HepG2 (cell line): ENCODE measurements around the gene PACSIN1. TPM values are rescaled to one million over a fixed set of nuclear protein-coding genes. Genes with fewer than 3 reads are reported as not detected.

ENCODE experiments used
- CBX1 ChIP-seq: IDR thresholded peaks from one replicate; pipeline ENCODE4 v1.6.1; 2016; ENCODE audit warnings: antibody characterized with exemption, low read depth
- DMTF1 ChIP-seq: sonication (generic); formaldehyde crosslinking; IDR thresholded peaks from 2 replicates; pipeline ENCODE4 v1.4.0; 2020; ENCODE audit warnings: mild to moderate bottlenecking, missing genetic modification reagents
- HBP1 ChIP-seq: IDR thresholded peaks from 2 replicates; pipeline ENCODE4 v1.6.1; 2016; ENCODE audit warnings: low read depth, control low read depth
- HHEX ChIP-seq: IDR thresholded peaks from 2 replicates; pipeline ENCODE4 v1.6.1; 2016; ENCODE audit warnings: control low read depth
- HMGXB3 ChIP-seq: sonication (generic); formaldehyde crosslinking; IDR thresholded peaks from 2 replicates; pipeline ENCODE4 v1.4.0; 2020; ENCODE audit warnings: missing genetic modification reagents, borderline replicate concordance
- HNRNPK ChIP-seq: fragments of 200-400 bp; formaldehyde crosslinking; IDR thresholded peaks from 2 replicates; pipeline ENCODE4 v1.6.1; 2018; ENCODE audit warnings: low read length, low read depth, moderate library complexity, mild to moderate bottlenecking; ENCODE audit not compliant: poor library complexity, severe bottlenecking
- HNRNPUL1 ChIP-seq: fragments of 200-400 bp; formaldehyde crosslinking; IDR thresholded peaks from 2 replicates; pipeline ENCODE4 v1.6.1; 2017; ENCODE audit warnings: low read depth, mild to moderate bottlenecking, low read length, moderate library complexity
- SATB2 ChIP-seq: sonication (generic); formaldehyde crosslinking; IDR thresholded peaks from 2 replicates; pipeline ENCODE4 v1.5.0; 2020; ENCODE audit warnings: missing genetic modification reagents
- ZBTB46 ChIP-seq: sonication (generic); formaldehyde crosslinking; IDR thresholded peaks from 2 replicates; pipeline ENCODE4 v1.4.0; 2020; ENCODE audit warnings: mild to moderate bottlenecking, missing genetic modification reagents, borderline replicate concordance
- ZGPAT ChIP-seq: IDR thresholded peaks from 2 replicates; pipeline ENCODE4 v1.6.1; 2016; ENCODE audit warnings: mild to moderate bottlenecking
- ZNF329 ChIP-seq: sonication (generic); formaldehyde crosslinking; IDR thresholded peaks from 2 replicates; pipeline ENCODE4 v1.9.0; 2021; ENCODE audit warnings: low read depth, mild to moderate bottlenecking, missing genetic modification reagents
- ZNF678 ChIP-seq: sonication (generic); formaldehyde crosslinking; IDR thresholded peaks from 2 replicates; pipeline ENCODE4 v1.4.0; 2020; ENCODE audit warnings: mild to moderate bottlenecking, missing genetic modification reagents
- ZNF703 ChIP-seq: sonication (generic); formaldehyde crosslinking; IDR thresholded peaks from 2 replicates; pipeline ENCODE4 v1.5.1; 2020; ENCODE audit warnings: missing genetic modification reagents, mild to moderate bottlenecking, moderate library complexity, borderline replicate concordance
- ZNF800 ChIP-seq: sonication (generic); formaldehyde crosslinking; IDR thresholded peaks from 2 replicates; pipeline ENCODE4 v1.4.0; 2020; ENCODE audit warnings: missing genetic modification reagents
- polyA plus RNA-seq, 8 experiments: library from polyadenylated mRNA; depleted of rRNA in 3 of 8; stranded (reverse) in 7 of 8; unstranded in 1 of 8; fragments of >200 nt; fragmentation: Illumina TruSeq in 4 of 8; extraction: Trizol in 4 of 8; gene quantifications; 2 replicates each; pipeline versions ENCODE4 v1.2.1 to v1.2.3, GENCODE V29; 2011 to 2016; ENCODE audit warnings: low read depth in 4 of 8, missing spikeins in 1 of 8, mixed read lengths in 1 of 8; ENCODE audit not compliant: insufficient read depth in 1 of 8
- total RNA-seq, 5 experiments: library from RNA; depleted of rRNA; stranded (reverse); fragments of >200 nt; fragmentation: Illumina TruSeq; extraction: Trizol; gene quantifications; 2 replicates each; pipeline ENCODE4 v1.2.3, GENCODE V29; 2016; ENCODE audit warnings: low read depth in 1 of 5

The PACSIN1 gene
- total and polyA plus RNA-seq, 2 of the 13 experiments (the other 11 are each of a cell fraction or from before 2014, with no cell fraction given) = not detected

GRCh38 chr6:34560366-34561226, 94.7 kb downstream of the PACSIN1 start (continued):
- TF ChIP-seq DMTF1 = no peak
- TF ChIP-seq ZNF329 = no peak
- TF ChIP-seq ZGPAT = peak; percentile 55; the same call in 1 of the 2 replicates
- TF ChIP-seq HNRNPK = no peak
- TF ChIP-seq HMGXB3 (CRISPR knock-in tag) = no peak
- TF ChIP-seq ZBTB46 (CRISPR knock-in tag) = no peak
- no peak for TF ChIP-seq SATB2 (CRISPR knock-in tag)
- TF ChIP-seq ZNF800 = no peak
- no peak for TF ChIP-seq ZNF703 (CRISPR knock-in tag)
- no peak; the same call in 1 of the 2 replicates for TF ChIP-seq HBP1
- TF ChIP-seq HHEX (CRISPR knock-in tag) = peak; percentile 36; the same call in 1 of the 2 replicates
- 0 out of 2 replicates have a peak, but pooled peaks have one; percentile 50 for TF ChIP-seq ZNF678
- TF ChIP-seq CBX1 = no peak
- no peak for TF ChIP-seq HNRNPUL1
